HCT116 (cell line): ENCODE results near the gene PTBP1. TPM values are rescaled to one million over a fixed set of nuclear protein-coding genes. Genes with fewer than 3 reads are reported as not detected.

Source experiments
- ATAC-seq: fragments of 200-7000 bp; cut with Tn5 transposase; 2 replicates; pipeline ENCODE4 v1.9.1; 2020; ENCODE audit warnings: mild to moderate bottlenecking, moderate library complexity
- BruUV-seq: library from RNA; stranded (reverse); fragments of 400-500 nt; replicated peaks from 2 replicates; lab custom pipeline; 2021; lab: Mats Ljungman, UMichigan
- CTCF ChIA-PET: fragments of 300-600 bp; sonication (Branson Sonifier 250); formaldehyde crosslinking; loops from one replicate; lab custom pipeline; 2021; ENCODE audit warnings: antibody characterized with exemption; lab: Charles Lee
- POLR2A ChIA-PET: fragments of 300-600, 350-600 bp; sonication (Branson Sonifier 250); formaldehyde crosslinking; loops from one replicate; lab custom pipeline; 2021; ENCODE audit warnings: antibody characterized with exemption; lab: Charles Lee
- RAD21 ChIA-PET, 2 experiments: fragments of 300-600 bp; sonication (Branson Sonifier 250); formaldehyde crosslinking; loops; one replicate each; lab custom pipeline; 2023; ENCODE audit warnings: low total read pairs in 2 of 2; ENCODE audit not compliant: uncharacterized antibody in 2 of 2, unreplicated experiment in 2 of 2, low non-redundant PET in 1 of 2; lab: Charles Lee
- DNase-seq: peaks from one replicate; pipeline ENCODE4 v3.0.0-alpha.2; 2010; ENCODE audit warnings: low read depth, low spot score
- H2AFZ ChIP-seq: fragments of 200-600 bp; shearing (Covaris generic), sonication (generic); 2 replicates; pipeline ENCODE4 v1.6.1; 2017; ENCODE audit warnings: low read depth, mixed run types, mixed read lengths, antibody characterized with exemption, low read length; ENCODE audit not compliant: poor library complexity, severe bottlenecking
- H3K27ac ChIP-seq: 2 replicates; pipeline ENCODE4 v1.5.1; 2012; ENCODE audit warnings: low read depth, low read length
- H3K27me3 ChIP-seq: fragments of 200-600 bp; sonication (generic); 2 replicates; pipeline ENCODE4 v1.6.1; 2016; ENCODE audit warnings: mixed run types, low read length, mixed read lengths; ENCODE audit not compliant: insufficient read depth
- H3K36me3 ChIP-seq, 2 experiments: fragments of 200-500 bp in 1 of 2; fragments of 200-600 bp in 1 of 2; sonication (Bioruptor generic) in 1 of 2; sonication (generic) in 1 of 2; 2 replicates each; pipeline versions ENCODE4 v1.5.1 to v1.6.1; 2014 to 2016; ENCODE audit warnings: low read length in 2 of 2, inconsistent platforms in 1 of 2, mixed read lengths in 1 of 2, mixed run types in 1 of 2; ENCODE audit not compliant: insufficient read depth in 2 of 2, control insufficient read depth in 1 of 2
- H3K4me1 ChIP-seq, 2 experiments: fragments of 200-600 bp in 1 of 2; sonication (generic) in 1 of 2; 2 replicates each; pipeline versions ENCODE4 v1.5.1 to v1.6.1; 2012 to 2017; ENCODE audit warnings: low read length in 2 of 2, inconsistent platforms in 1 of 2, mild to moderate bottlenecking in 1 of 2, mixed read lengths in 1 of 2, mixed run types in 1 of 2, moderate library complexity in 1 of 2; ENCODE audit not compliant: insufficient read depth in 2 of 2, control insufficient read depth in 1 of 2
- H3K4me2 ChIP-seq: fragments of 200-600 bp; sonication (generic); 2 replicates; pipeline ENCODE4 v1.6.1; 2017; ENCODE audit warnings: mixed run types, low read length, mixed read lengths
- H3K4me3 ChIP-seq, 2 experiments: fragments of 200-600 bp in 1 of 2; sonication (generic) in 1 of 2; replicated peaks in 1 of 2; 2 replicates each; pipeline ENCODE4 v1.5.1; 2011 to 2016; ENCODE audit warnings: low read length in 2 of 2, control low read depth in 1 of 2, low read depth in 1 of 2, mild to moderate bottlenecking in 1 of 2, mixed read lengths in 1 of 2, mixed run types in 1 of 2
- H3K79me2 ChIP-seq: fragments of 200-600 bp; sonication (generic); 2 replicates; pipeline ENCODE4 v1.6.1; 2017; ENCODE audit warnings: mild to moderate bottlenecking, mixed run types, low read length, moderate library complexity, mixed read lengths; ENCODE audit not compliant: insufficient read depth
- H3K9ac ChIP-seq: fragments of 200-600 bp; sonication (generic); 2 replicates; pipeline ENCODE4 v1.6.1; 2016; ENCODE audit warnings: low read length, mixed read lengths
- H3K9me2 ChIP-seq: fragments of 200-600 bp; sonication (generic), shearing (Covaris generic); 2 replicates; pipeline ENCODE4 v1.6.1; 2017; ENCODE audit warnings: mixed run types, mild to moderate bottlenecking, moderate library complexity; ENCODE audit not compliant: insufficient read depth
- H3K9me3 ChIP-seq, 2 experiments: fragments of 200-500 bp in 1 of 2; fragments of 200-600 bp in 1 of 2; sonication (Bioruptor generic) in 1 of 2; sonication (generic) in 1 of 2; 2 replicates each; pipeline ENCODE4 v1.6.1; 2014 to 2017; ENCODE audit warnings: low read length in 2 of 2, mixed read lengths in 2 of 2, inconsistent platforms in 1 of 2, low read depth in 1 of 2, mild to moderate bottlenecking in 1 of 2, mixed run types in 1 of 2, moderate library complexity in 1 of 2; ENCODE audit not compliant: control insufficient read depth in 1 of 2, insufficient read depth in 1 of 2
- H4K20me1 ChIP-seq: fragments of 200-600 bp; sonication (generic), shearing (Covaris generic); 2 replicates; pipeline ENCODE4 v1.6.1; 2017; ENCODE audit warnings: mixed run types, mild to moderate bottlenecking, moderate library complexity; ENCODE audit not compliant: insufficient read depth
- CEBPB ChIP-seq: IDR thresholded peaks from 2 replicates; pipeline ENCODE4 v1.6.1; 2012; ENCODE audit warnings: low read depth
- EGR1 ChIP-seq: IDR thresholded peaks from 2 replicates; pipeline ENCODE4 v1.6.1; 2012; ENCODE audit warnings: low read depth
- EZH2phosphoT487 ChIP-seq: fragments of 200-600 bp; IDR thresholded peaks from 2 replicates; pipeline ENCODE4 v1.6.1; 2018; ENCODE audit warnings: antibody characterized with exemption, borderline replicate concordance
- JUND ChIP-seq: IDR thresholded peaks from 2 replicates; pipeline ENCODE4 v1.6.1; 2012
- POLR2A ChIP-seq: IDR thresholded peaks from 2 replicates; pipeline ENCODE4 v1.7.0; 2011; ENCODE audit warnings: borderline replicate concordance; ENCODE audit not compliant: insufficient read depth, insufficient read length; ENCODE audit errors: extremely low read depth
- POLR2AphosphoS5 ChIP-seq: IDR thresholded peaks from 2 replicates; pipeline ENCODE4 v1.6.1; 2011; ENCODE audit warnings: mild to moderate bottlenecking, low read depth, low read length, moderate library complexity
- SIN3A ChIP-seq: IDR thresholded peaks from 2 replicates; pipeline ENCODE4 v1.6.1; 2012; ENCODE audit warnings: low read depth
- SRF ChIP-seq: IDR thresholded peaks from 2 replicates; pipeline ENCODE4 v1.6.1; 2012; ENCODE audit warnings: low read depth
- ZNF274 ChIP-seq: fragments of 200-500 bp; sonication (Bioruptor generic); IDR thresholded peaks from 2 replicates; pipeline ENCODE4 v1.6.1; 2014; ENCODE audit warnings: mild to moderate bottlenecking, low read depth, low read length, inconsistent platforms
- intact Hi-C: fragments of 100-400 bp; cut with micrococcal nuclease; formaldehyde crosslinking; loops from 2 replicates; pipeline ENCODE4 v1.10.0; 2022
- total RNA-seq: library from RNA; stranded (reverse); gene quantifications from one replicate; pipeline ENCODE4 v1.2.1, GENCODE V29; 2021; ENCODE audit not compliant: unreplicated experiment
- TF ChIP-seq, protein P1 (sequence below): IDR thresholded peaks from 2 replicates; pipeline ENCODE4 v1.6.1; 2011; ENCODE audit warnings: mild to moderate bottlenecking, low read length, moderate library complexity; ENCODE audit not compliant: insufficient replicate concordance; ENCODE audit errors: extremely low read depth
- TF ChIP-seq, protein P2 (sequence below): IDR thresholded peaks from 2 replicates; pipeline ENCODE4 v1.6.1; 2012
- TF ChIP-seq, protein P3 (sequence below), 3 experiments: fragments of 200-600 bp in 1 of 3; sonication (generic) in 1 of 3; IDR thresholded peaks in 2 of 3; conservative IDR thresholded peaks in 1 of 3; 2 replicates each; pipeline ENCODE4 v1.5.1; 2012 to 2017; ENCODE audit warnings: low read depth in 2 of 3, low read length in 2 of 3, antibody characterized with exemption in 1 of 3, borderline replicate concordance in 1 of 3, control low read depth in 1 of 3, mild to moderate bottlenecking in 1 of 3, mixed read lengths in 1 of 3, mixed run types in 1 of 3, moderate library complexity in 1 of 3; ENCODE audit not compliant: insufficient read depth in 1 of 3

The PTBP1 gene
- total RNA-seq, 1 experiment from 2014 or later: 676 TPM

DNA sequence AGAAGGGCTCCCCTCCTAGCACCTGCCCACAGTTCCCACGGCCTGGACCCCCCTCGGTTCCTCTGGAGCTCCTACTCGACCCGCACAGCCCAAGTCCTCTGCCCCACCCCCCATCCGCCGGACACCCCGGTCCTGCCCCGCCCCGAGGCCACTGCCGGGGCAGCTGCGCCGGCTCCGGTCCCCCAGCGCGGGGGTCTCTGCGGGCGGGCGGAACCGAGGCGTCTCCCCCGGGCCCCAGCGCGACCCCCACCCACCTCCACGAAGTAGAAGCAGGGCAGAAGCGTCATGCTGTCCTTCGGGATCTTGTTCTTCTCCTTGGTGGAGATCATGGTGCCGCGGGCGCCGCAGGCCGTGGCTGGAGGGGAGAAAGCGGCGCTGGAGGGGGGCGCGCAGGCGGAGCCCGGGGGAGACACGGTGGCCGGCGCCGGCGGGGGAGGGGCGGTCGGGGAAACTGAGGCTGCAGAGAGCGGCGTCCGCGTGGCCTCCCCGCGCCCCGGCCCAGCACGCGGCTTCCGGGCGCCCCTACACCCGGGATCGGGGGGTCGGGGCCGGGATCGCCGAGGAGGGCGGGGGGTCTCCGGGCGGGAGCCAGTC, 24.1 kb downstream of the PTBP1 start:
- no peaks in the 10 kb centered on the region for H3K27me3 ChIP-seq
- H3K79me2 ChIP-seq: no peaks in the 10 kb centered on the region
- ChIA-PET RAD21 (no interaction called here), POLR2A (no interaction called here)
- intact Hi-C loops: no loop called here
- DNase-seq: no peak
- H3K9me2 ChIP-seq: no peaks in the 10 kb centered on the region
- no peak overlapping the region for H2AFZ ChIP-seq
- H3K4me3 ChIP-seq: no peak overlapping the region
- BruUV-seq: no TSS peak
- no peaks in the 10 kb centered on the region for H3K36me3 ChIP-seq
- H3K4me1 ChIP-seq: peaks cover 5 to 7% of the 10 kb centered on the region in 2 experiments; a peak in 2 of 4 replicates
- no peaks in the 10 kb centered on the region for H4K20me1 ChIP-seq
- TF ChIP-seq SIN3A (no peak), SRF (no peak), JUND (no peak), EGR1 (no peak), EZH2phosphoT487 (no peak), POLR2AphosphoS5 (no peak), POLR2A (no peak), CEBPB (no peak), ZNF274 (no peak)
- TF ChIP-seq, protein P1, sequence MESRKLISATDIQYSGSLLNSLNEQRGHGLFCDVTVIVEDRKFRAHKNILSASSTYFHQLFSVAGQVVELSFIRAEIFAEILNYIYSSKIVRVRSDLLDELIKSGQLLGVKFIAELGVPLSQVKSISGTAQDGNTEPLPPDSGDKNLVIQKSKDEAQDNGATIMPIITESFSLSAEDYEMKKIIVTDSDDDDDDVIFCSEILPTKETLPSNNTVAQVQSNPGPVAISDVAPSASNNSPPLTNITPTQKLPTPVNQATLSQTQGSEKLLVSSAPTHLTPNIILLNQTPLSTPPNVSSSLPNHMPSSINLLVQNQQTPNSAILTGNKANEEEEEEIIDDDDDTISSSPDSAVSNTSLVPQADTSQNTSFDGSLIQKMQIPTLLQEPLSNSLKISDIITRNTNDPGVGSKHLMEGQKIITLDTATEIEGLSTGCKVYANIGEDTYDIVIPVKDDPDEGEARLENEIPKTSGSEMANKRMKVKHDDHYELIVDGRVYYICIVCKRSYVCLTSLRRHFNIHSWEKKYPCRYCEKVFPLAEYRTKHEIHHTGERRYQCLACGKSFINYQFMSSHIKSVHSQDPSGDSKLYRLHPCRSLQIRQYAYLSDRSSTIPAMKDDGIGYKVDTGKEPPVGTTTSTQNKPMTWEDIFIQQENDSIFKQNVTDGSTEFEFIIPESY: no peak
- TF ChIP-seq, protein P2, sequence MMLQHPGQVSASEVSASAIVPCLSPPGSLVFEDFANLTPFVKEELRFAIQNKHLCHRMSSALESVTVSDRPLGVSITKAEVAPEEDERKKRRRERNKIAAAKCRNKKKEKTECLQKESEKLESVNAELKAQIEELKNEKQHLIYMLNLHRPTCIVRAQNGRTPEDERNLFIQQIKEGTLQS: no peak
- TF ChIP-seq, protein P3, sequence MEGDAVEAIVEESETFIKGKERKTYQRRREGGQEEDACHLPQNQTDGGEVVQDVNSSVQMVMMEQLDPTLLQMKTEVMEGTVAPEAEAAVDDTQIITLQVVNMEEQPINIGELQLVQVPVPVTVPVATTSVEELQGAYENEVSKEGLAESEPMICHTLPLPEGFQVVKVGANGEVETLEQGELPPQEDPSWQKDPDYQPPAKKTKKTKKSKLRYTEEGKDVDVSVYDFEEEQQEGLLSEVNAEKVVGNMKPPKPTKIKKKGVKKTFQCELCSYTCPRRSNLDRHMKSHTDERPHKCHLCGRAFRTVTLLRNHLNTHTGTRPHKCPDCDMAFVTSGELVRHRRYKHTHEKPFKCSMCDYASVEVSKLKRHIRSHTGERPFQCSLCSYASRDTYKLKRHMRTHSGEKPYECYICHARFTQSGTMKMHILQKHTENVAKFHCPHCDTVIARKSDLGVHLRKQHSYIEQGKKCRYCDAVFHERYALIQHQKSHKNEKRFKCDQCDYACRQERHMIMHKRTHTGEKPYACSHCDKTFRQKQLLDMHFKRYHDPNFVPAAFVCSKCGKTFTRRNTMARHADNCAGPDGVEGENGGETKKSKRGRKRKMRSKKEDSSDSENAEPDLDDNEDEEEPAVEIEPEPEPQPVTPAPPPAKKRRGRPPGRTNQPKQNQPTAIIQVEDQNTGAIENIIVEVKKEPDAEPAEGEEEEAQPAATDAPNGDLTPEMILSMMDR (IDR thresholded peaks at IDR 0.05 in 2 of 3, conservative IDR thresholded peaks at IDR 0.05 in 1 of 3; ENCODE audit: borderline replicate concordance in 1 of 3, insufficient read depth in 1 of 3, low read depth in 2 of 3, low read length in 2 of 3): no peak
- TF ChIP-seq, all 23 proteins: peak for 0
- CTCF ChIA-PET: no interaction called here
- Histone ChIP-seq H3K4me2 (no peak overlapping the region), H3K9me3 (no peaks in the 10 kb centered on the region), H3K27ac (no peak overlapping the region), H3K9ac (no peak overlapping the region)
- ATAC-seq: no peak
